GM10266 (cell line): Measurements from ENCODE around the gene TAL1.

Experiments used
- DNase-seq: peaks from one replicate; pipeline ENCODE4 v3.0.0; 2012; ENCODE audit errors: extremely low spot score
- TF ChIP-seq, protein P1 (sequence below): IDR thresholded peaks from 2 replicates; pipeline ENCODE4 v1.5.1; 2012; ENCODE audit warnings: mild to moderate bottlenecking, low read depth; ENCODE audit not compliant: control insufficient read depth, insufficient read depth; ENCODE audit errors: missing control alignments

TAL1 gene

DNA sequence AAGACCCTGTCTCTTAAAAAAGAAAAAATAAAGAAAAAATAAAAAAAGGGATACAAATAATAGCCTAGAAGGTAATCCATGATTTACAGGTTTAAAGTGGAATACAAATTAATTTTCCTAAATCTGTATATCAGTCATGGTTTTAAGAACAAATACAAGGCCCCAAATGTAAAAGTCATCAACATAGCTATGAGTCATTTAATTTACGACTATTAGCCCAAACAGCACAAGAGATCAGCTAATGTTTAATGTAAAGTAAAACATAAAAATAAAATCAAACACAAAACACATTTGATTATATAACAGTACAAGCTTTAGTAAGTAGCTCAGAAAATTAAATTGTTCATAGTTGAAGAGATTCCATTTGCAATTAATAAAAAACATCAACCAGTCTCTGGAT is 20.3 kb upstream of the TAL1 start:
- TF ChIP-seq, protein P1, sequence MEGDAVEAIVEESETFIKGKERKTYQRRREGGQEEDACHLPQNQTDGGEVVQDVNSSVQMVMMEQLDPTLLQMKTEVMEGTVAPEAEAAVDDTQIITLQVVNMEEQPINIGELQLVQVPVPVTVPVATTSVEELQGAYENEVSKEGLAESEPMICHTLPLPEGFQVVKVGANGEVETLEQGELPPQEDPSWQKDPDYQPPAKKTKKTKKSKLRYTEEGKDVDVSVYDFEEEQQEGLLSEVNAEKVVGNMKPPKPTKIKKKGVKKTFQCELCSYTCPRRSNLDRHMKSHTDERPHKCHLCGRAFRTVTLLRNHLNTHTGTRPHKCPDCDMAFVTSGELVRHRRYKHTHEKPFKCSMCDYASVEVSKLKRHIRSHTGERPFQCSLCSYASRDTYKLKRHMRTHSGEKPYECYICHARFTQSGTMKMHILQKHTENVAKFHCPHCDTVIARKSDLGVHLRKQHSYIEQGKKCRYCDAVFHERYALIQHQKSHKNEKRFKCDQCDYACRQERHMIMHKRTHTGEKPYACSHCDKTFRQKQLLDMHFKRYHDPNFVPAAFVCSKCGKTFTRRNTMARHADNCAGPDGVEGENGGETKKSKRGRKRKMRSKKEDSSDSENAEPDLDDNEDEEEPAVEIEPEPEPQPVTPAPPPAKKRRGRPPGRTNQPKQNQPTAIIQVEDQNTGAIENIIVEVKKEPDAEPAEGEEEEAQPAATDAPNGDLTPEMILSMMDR = no peak
- DNase-seq = no peak

- TF ChIP-seq, protein P1 = no peak
- no peak for DNase-seq
Measured at GRCh38 chr1:47249755-47250154, 17.7 kb upstream of the TAL1 start.

DNA sequence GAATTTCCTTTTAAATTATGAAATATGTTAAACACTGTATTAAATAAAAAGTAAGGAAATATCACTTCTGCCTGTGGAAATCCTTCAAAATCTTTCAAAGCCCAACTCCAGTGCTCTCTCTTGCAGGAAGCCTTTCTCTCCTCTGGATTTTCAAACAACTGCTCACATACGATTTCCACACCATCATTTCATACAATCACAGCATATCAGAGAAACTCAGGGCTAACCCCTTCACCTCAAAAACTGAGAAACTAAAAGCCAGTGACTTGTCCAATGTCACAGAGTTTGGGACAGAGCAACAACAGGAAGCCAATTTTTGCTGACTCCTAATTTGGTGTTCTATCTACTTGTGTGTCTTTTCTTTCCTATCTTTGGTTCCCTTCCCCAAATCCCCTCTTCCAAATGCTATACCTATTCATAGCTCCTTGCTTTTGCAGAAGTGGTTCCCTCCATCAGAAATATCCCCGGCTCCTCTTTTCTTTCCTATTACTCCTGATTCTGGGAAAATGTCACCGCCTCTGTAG is 12.4 kb upstream of the TAL1 start:
- DNase-seq = no peak
- TF ChIP-seq, protein P1 = no peak

DNA sequence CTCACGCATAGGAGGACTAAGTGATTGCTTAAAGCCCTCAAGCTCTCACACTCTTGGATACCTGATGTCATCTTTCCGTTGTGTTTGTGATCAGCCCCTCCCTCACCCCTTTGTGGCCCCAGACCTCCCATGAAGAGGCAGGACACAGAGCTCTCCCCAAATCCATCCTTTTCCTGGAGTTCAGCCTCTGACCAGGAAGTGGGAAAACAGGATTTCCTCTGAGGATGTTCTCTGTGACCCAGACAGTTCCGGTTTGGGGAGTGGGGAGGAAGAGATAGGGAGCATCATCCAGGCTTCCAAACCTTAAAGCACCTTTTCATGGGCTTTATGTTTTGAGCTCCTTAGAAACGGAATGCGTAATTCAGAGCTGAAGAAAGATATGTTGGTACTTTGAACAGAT is 11.9 kb upstream of the TAL1 start:
- DNase-seq = no peak
- TF ChIP-seq, protein P1 = no peak

DNA sequence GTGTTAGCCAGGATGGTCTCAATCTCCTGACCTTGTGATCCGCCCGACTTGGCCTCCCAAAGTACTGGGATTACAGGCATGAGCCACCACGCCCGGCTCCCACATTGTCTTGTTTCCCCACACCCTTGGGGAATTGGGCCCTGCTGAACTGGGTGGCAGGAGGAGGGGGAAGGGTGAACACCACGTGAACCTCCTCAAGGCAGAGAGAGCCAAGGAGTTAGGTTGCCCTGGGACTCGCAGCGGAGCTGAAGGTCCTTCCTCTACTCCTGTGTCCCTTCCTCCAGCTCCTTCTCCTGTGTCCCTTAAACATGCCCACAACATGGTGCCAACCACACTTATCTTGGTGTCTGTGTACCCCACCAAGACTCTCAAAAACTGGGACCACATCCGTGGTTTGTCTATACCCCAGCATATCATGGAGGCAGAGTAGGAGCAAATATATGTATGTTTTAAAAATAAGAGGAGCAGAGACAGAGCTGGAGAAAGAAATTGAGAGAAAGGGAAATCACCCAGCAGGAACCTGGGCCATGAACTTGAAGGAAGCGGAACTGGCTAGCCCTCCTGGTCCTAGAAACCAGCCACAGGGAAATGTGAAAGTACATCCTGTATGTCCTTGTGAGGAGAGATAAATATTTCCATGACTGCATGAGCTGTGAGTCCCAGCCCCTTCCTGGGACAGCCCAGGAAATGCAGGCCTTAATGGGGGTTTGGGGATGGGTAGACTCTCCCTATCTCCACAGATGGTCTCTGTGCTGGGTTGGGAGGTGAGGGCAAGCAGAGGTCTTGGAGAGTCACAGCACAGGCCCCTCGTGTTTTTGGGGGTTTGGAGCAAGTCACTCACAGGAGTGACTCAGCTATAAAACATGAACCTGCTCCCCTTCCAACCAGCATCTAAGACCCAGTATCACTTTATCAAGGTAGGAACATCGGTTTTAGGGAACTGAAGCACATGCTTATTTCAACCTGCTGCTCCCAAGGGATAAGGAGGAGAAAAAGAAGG is 9.4 kb upstream of the TAL1 start:
- TF ChIP-seq, protein P1 = no peak
- no peak for DNase-seq

GRCh38 chr1:47238935-47239592 is 7.0 kb upstream of the TAL1 start:
- no peak for DNase-seq
- TF ChIP-seq, protein P1 = no peak

DNA sequence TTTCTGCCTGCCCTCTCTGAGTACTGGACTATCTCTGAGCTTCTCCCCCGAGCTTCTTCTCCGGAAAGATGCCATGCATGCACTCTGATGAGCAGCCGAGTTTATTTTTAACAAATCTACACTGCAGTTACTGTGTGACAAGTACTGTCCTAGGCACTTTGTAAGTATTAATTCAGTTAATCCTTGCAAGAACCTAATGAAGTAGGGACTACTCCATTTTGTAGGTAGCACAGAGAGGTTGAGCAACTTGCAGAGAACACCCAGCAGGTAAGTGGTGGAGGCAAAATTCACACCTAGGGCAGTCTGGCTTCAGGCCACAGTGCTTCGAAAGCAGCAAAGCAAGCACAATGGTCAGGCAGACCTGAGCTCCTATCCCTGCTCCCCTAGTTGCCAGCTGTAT is 3.8 kb upstream of the TAL1 start:
- DNase-seq = peak; percentile 7
- TF ChIP-seq, protein P1 = no peak
